Panc1 (cell line): ENCODE results near the gene TSPAN3. TPM values are rescaled to one million over a fixed set of nuclear protein-coding genes. Genes with fewer than 3 reads are reported as not detected.

Experiments
- ATAC-seq: fragments of 200-7000 bp; cut with Tn5 transposase; 2 replicates; pipeline ENCODE4 v1.9.1; 2020; ENCODE audit warnings: mild to moderate bottlenecking, moderate library complexity
- BruUV-seq: library from RNA; stranded (reverse); fragments of 400-500 nt; replicated peaks from 2 replicates; lab custom pipeline; 2021; lab: Mats Ljungman, UMichigan
- CTCF ChIA-PET: fragments of 300-600 bp; sonication (Branson Sonifier 250); formaldehyde crosslinking; loops from one replicate; lab custom pipeline; 2022; ENCODE audit warnings: antibody characterized with exemption; lab: Charles Lee
- POLR2A ChIA-PET: fragments of 300-600 bp; sonication (Branson Sonifier 250); formaldehyde crosslinking; loops from one replicate; lab custom pipeline; 2022; ENCODE audit warnings: antibody characterized with exemption; lab: Charles Lee
- DNase-seq: peaks from one replicate; pipeline ENCODE4 v3.0.0-alpha.2; 2010; ENCODE audit warnings: low read depth, low spot score
- H3K27ac ChIP-seq: 2 replicates; pipeline ENCODE4 v1.5.1; 2011; ENCODE audit warnings: mild to moderate bottlenecking, low read length, inconsistent platforms
- H3K27me3 ChIP-seq: fragments of 200-500 bp; sonication (Bioruptor generic); 2 replicates; pipeline ENCODE4 v1.6.0; 2014; ENCODE audit warnings: low read length, inconsistent platforms; ENCODE audit not compliant: control insufficient read depth, insufficient read depth
- H3K36me3 ChIP-seq: fragments of 200-500 bp; sonication (Bioruptor generic); 2 replicates; pipeline ENCODE4 v1.5.1; 2014; ENCODE audit warnings: inconsistent platforms, mild to moderate bottlenecking, low read length, moderate library complexity; ENCODE audit not compliant: control insufficient read depth, insufficient read depth
- H3K4me1 ChIP-seq: 2 replicates; pipeline ENCODE4 v1.5.1; 2011; ENCODE audit warnings: inconsistent platforms, mild to moderate bottlenecking, low read length, moderate library complexity; ENCODE audit not compliant: control insufficient read depth, insufficient read depth
- H3K4me3 ChIP-seq, 2 experiments: 2 replicates each; pipeline ENCODE4 v1.5.1; 2011 to 2012; ENCODE audit warnings: low read depth in 2 of 2, low read length in 2 of 2, mild to moderate bottlenecking in 2 of 2, inconsistent platforms in 1 of 2, moderate library complexity in 1 of 2
- H3K9me3 ChIP-seq: fragments of 200-500 bp; sonication (Bioruptor generic); 2 replicates; pipeline ENCODE4 v1.5.1; 2014; ENCODE audit warnings: low read depth, mild to moderate bottlenecking, inconsistent platforms, low read length, moderate library complexity; ENCODE audit not compliant: control insufficient read depth, insufficient read depth
- POLR2AphosphoS5 ChIP-seq: IDR thresholded peaks from 2 replicates; pipeline ENCODE4 v1.6.1; 2012; ENCODE audit warnings: mild to moderate bottlenecking, low read depth, low read length, moderate library complexity
- SIN3A ChIP-seq: IDR thresholded peaks from 2 replicates; pipeline ENCODE4 v1.6.1; 2012; ENCODE audit warnings: low read depth, mild to moderate bottlenecking, low read length, moderate library complexity, borderline replicate concordance; ENCODE audit not compliant: insufficient read depth
- TCF7L2 ChIP-seq: IDR thresholded peaks from 2 replicates; pipeline ENCODE4 v1.6.1; 2011; ENCODE audit warnings: mild to moderate bottlenecking, low read depth, low read length, inconsistent platforms
- in situ Hi-C: cut with HindIII; loops from 2 replicates; pipeline ENCODE4 v1.10.0; 2016; ENCODE audit warnings: low sequenced_read_pairs, low pct_unique_long_range_greater_than_20kb
- intact Hi-C: fragments of 100-400 bp; cut with micrococcal nuclease; formaldehyde crosslinking; loops from one replicate; pipeline ENCODE4 v1.10.0; 2022; ENCODE audit not compliant: unreplicated experiment
- total RNA-seq: library from RNA; stranded (reverse); gene quantifications from one replicate; pipeline ENCODE4 v1.2.1, GENCODE V29; 2021; ENCODE audit not compliant: unreplicated experiment
- TF ChIP-seq, protein P1 (sequence below): fragments of 450-650 bp; IDR thresholded peaks from 2 replicates; pipeline ENCODE4 v1.5.1; 2017; ENCODE audit warnings: mild to moderate bottlenecking
- TF ChIP-seq, protein P2 (sequence below), 2 experiments: IDR thresholded peaks; 2 replicates each; pipeline ENCODE4 v1.6.1; 2011 to 2012; ENCODE audit warnings: low read depth in 2 of 2, control low read depth in 1 of 2, low read length in 1 of 2, mild to moderate bottlenecking in 1 of 2, moderate library complexity in 1 of 2; ENCODE audit not compliant: insufficient read depth in 1 of 2

Gene TSPAN3
- total RNA-seq, 1 experiment from 2014 or later, result 130 TPM

DNA sequence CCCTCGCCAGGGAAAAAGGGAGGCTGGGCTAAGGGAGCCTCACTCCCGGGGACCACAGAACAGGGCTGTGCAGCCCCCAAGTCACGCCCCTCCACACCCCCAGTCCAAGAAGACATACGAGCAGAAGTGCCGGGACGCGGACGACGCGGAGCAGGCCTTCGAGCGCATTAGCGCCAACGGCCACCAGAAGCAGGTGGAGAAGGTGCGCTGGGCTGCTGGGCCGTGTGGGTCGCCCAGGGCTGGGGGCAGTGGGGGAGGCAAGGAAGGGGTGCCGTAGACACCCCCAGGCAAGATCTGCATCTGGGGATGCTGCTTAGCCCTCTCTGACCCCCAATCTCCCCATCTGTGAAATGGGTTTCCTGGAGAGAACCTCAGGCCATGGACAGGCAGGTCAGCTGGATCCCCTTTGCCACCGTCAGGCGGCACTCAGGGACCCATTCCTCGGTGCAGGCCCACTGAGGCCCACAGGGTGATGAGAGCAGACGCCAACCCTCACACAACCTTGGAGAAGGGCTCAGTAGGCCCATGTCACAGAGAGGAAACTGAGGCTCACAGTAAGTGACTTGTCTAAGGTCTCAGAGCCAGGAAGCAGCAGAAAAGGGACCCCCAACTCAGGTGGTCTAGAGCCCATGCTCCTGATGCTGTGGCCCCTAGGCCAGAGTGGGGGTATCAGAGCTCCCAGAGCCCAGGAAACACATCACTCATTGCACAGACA lies 42.3 kb downstream of the TSPAN3 start:
- in situ Hi-C loops, result no loop called here
- Histone ChIP-seq H3K27ac (no peak overlapping the region), H3K27me3 (no peaks in the 10 kb centered on the region), H3K4me1 (no peaks in the 10 kb centered on the region; the same call in none of the 2 replicates), H3K36me3 (no peaks in the 10 kb centered on the region), H3K9me3 (no peaks in the 10 kb centered on the region), H3K4me3 (no peak overlapping the region)
- DNase-seq (no peak), ATAC-seq (no peak)
- BruUV-seq, result no TSS peak
- CTCF ChIA-PET, result no interaction called here
- POLR2A ChIA-PET, result no interaction called here
- no peak for TF ChIP-seq POLR2AphosphoS5
- TF ChIP-seq TCF7L2, result no peak
- no peak for TF ChIP-seq SIN3A
- TF ChIP-seq, protein P1, sequence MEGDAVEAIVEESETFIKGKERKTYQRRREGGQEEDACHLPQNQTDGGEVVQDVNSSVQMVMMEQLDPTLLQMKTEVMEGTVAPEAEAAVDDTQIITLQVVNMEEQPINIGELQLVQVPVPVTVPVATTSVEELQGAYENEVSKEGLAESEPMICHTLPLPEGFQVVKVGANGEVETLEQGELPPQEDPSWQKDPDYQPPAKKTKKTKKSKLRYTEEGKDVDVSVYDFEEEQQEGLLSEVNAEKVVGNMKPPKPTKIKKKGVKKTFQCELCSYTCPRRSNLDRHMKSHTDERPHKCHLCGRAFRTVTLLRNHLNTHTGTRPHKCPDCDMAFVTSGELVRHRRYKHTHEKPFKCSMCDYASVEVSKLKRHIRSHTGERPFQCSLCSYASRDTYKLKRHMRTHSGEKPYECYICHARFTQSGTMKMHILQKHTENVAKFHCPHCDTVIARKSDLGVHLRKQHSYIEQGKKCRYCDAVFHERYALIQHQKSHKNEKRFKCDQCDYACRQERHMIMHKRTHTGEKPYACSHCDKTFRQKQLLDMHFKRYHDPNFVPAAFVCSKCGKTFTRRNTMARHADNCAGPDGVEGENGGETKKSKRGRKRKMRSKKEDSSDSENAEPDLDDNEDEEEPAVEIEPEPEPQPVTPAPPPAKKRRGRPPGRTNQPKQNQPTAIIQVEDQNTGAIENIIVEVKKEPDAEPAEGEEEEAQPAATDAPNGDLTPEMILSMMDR, result no peak
- TF ChIP-seq, protein P2, sequence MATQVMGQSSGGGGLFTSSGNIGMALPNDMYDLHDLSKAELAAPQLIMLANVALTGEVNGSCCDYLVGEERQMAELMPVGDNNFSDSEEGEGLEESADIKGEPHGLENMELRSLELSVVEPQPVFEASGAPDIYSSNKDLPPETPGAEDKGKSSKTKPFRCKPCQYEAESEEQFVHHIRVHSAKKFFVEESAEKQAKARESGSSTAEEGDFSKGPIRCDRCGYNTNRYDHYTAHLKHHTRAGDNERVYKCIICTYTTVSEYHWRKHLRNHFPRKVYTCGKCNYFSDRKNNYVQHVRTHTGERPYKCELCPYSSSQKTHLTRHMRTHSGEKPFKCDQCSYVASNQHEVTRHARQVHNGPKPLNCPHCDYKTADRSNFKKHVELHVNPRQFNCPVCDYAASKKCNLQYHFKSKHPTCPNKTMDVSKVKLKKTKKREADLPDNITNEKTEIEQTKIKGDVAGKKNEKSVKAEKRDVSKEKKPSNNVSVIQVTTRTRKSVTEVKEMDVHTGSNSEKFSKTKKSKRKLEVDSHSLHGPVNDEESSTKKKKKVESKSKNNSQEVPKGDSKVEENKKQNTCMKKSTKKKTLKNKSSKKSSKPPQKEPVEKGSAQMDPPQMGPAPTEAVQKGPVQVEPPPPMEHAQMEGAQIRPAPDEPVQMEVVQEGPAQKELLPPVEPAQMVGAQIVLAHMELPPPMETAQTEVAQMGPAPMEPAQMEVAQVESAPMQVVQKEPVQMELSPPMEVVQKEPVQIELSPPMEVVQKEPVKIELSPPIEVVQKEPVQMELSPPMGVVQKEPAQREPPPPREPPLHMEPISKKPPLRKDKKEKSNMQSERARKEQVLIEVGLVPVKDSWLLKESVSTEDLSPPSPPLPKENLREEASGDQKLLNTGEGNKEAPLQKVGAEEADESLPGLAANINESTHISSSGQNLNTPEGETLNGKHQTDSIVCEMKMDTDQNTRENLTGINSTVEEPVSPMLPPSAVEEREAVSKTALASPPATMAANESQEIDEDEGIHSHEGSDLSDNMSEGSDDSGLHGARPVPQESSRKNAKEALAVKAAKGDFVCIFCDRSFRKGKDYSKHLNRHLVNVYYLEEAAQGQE (IDR thresholded peaks at IDR 0.05; ENCODE audit: insufficient read depth in 1 of 2, low read depth in 2 of 2, low read length in 1 of 2), result no peak
- intact Hi-C loops, result loop anchor here (5.0 kb wide), 1 partner anchor 514 kb away; no protein-coding TSS in a partner anchor

DNA sequence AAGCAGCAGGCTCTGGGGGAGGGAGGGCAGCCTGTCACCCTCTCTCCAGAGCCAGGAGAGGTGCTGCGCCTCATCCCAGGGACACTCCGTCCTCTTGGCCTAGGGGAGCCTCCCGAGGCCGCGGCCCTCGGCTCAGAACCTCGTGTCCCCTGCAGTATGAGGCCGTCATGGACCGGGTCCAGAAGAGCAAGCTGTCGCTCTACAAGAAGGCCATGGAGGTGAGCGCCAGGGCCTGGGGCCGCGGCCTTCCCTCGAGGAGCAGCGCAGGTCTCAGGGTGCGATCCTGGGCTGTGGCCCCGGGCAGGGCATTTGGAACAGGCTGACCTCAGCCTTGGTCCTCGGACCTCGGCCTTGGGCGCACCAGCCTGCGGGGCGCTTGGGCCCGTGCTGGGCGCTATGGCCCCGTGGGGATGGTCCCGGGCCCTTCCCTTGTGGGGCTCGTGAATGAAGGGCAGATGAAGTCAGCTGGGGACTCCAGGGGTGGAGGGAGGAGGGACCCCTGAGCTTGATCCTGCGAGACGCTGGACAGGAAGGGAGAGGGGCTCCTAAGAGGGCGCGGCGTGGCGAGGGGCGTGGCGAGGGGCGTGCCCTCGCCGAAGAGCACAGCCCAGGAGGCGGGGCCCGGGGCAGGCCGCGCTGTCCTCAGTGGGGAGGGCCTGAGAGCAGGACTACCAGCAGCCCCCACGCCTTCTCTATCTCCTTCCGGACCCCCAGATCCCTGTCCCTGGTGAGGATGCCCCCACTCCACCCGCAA lies 43.0 kb downstream of the TSPAN3 start:
- no peaks in the 10 kb centered on the region; the same call in none of the 2 replicates for H3K4me1 ChIP-seq
- in situ Hi-C loops, result no loop called here

More for the DNA sequence above, 43.0 kb downstream of the TSPAN3 start:
- Histone ChIP-seq H3K4me3 (no peak overlapping the region), H3K36me3 (no peaks in the 10 kb centered on the region), H3K9me3 (no peaks in the 10 kb centered on the region), H3K27me3 (no peaks in the 10 kb centered on the region), H3K27ac (no peak overlapping the region)
- TF ChIP-seq, protein P1, result no peak
- TF ChIP-seq, protein P2 (IDR thresholded peaks at IDR 0.05; ENCODE audit: insufficient read depth in 1 of 2, low read depth in 2 of 2, low read length in 1 of 2), result no peak
- no peak for TF ChIP-seq POLR2AphosphoS5
- no peak for TF ChIP-seq TCF7L2
- TF ChIP-seq SIN3A, result no peak
- intact Hi-C loops, result loop anchor here (5.0 kb wide), 1 partner anchor 514 kb away; no protein-coding TSS in a partner anchor
- ATAC-seq (no peak; the same call in 1 of the 2 replicates), DNase-seq (no peak)
- POLR2A ChIA-PET, result no interaction called here
- CTCF ChIA-PET, result no interaction called here
- BruUV-seq, result no TSS peak
